GM12878 (cell line): ENCODE results near the gene PDCD1LG2. TPM values are rescaled to one million over a fixed set of nuclear protein-coding genes. Genes with fewer than 3 reads are reported as not detected.
A peak's percentile ranks its signal among the peaks of the same experiment; 100 is the strongest.

ENCODE experiments used
- ATAC-seq: fragments of 200-7000 bp; cut with Tn5 transposase; 3 replicates; pipeline ENCODE4 v1.9.1; 2020; ENCODE audit warnings: mild to moderate bottlenecking, moderate library complexity
- BruUV-seq: library from RNA; stranded (reverse); fragments of 400-500 nt; replicated peaks from 2 replicates; lab custom pipeline; 2021; lab: Mats Ljungman, UMichigan
- CTCF ChIA-PET: fragments of 300-600 bp; sonication (Branson Sonifier 250); formaldehyde crosslinking; extraction: SDS; loops from one replicate; lab custom pipeline; 2021; ENCODE audit warnings: inconsistent platforms; lab: Yijun Ruan, JAX
- POLR2A ChIA-PET: fragments of 350-600 bp; formaldehyde crosslinking; extraction: SDS; loops from one replicate; lab custom pipeline; 2021; ENCODE audit warnings: inconsistent platforms; lab: Charles Lee
- RAD21 ChIA-PET: fragments of 300-600 bp; sonication (Branson Sonifier 250); formaldehyde crosslinking; loops from one replicate; lab custom pipeline; 2023; ENCODE audit warnings: antibody characterized with exemption; ENCODE audit not compliant: unreplicated experiment; lab: Charles Lee
- SMC1A ChIA-PET: fragments of 300-600 bp; sonication (Branson Sonifier 250); formaldehyde crosslinking; loops from one replicate; lab custom pipeline; 2023; ENCODE audit not compliant: unreplicated experiment, uncharacterized antibody; lab: Charles Lee
- DNase-seq: peaks from one replicate; pipeline ENCODE4 v3.0.0-alpha.2; 2011; ENCODE audit warnings: low read depth, low spot score
- FAIRE-seq: peaks from 3 replicates; lab custom pipeline; 2011; peaks lifted over from hg19 to GRCh38; lab: Jason Lieb, UNC
- H2AFZ ChIP-seq: 2 replicates; pipeline ENCODE4 v1.6.0; 2011; ENCODE audit warnings: low read depth, low read length, control low read depth; ENCODE audit not compliant: control insufficient read depth
- H3K27ac ChIP-seq: 2 replicates; pipeline ENCODE4 v1.5.1; 2011; ENCODE audit warnings: control low read depth; ENCODE audit not compliant: control insufficient read depth, insufficient read depth
- H3K27me3 ChIP-seq, 2 experiments: replicated peaks in 1 of 2; 2 replicates each; pipeline versions ENCODE4 v1.6.0 to v1.6.1; 2011; ENCODE audit warnings: low read length in 1 of 2; ENCODE audit not compliant: control insufficient read depth in 2 of 2, insufficient read depth in 2 of 2
- H3K36me3 ChIP-seq, 2 experiments: 2 replicates each; pipeline ENCODE4 v1.5.1; 2011; ENCODE audit warnings: low read length in 1 of 2; ENCODE audit not compliant: control insufficient read depth in 2 of 2, insufficient read depth in 2 of 2
- H3K4me1 ChIP-seq: 2 replicates; pipeline ENCODE4 v1.6.1; 2011; ENCODE audit warnings: mild to moderate bottlenecking, low read length, moderate library complexity, mixed read lengths; ENCODE audit not compliant: control insufficient read depth, insufficient read depth
- H3K4me2 ChIP-seq: 2 replicates; pipeline ENCODE4 v1.6.0; 2011; ENCODE audit warnings: control low read depth; ENCODE audit not compliant: control insufficient read depth, insufficient read depth
- H3K4me3 ChIP-seq: fragments of 200-600 bp; sonication (generic); 2 replicates; pipeline ENCODE4 v1.5.1; 2016
- H3K79me2 ChIP-seq: 2 replicates; pipeline ENCODE4 v1.6.0; 2011; ENCODE audit warnings: low read length; ENCODE audit not compliant: control insufficient read depth, insufficient read depth
- H3K9ac ChIP-seq: 2 replicates; pipeline ENCODE4 v1.8.0; 2011; ENCODE audit warnings: low read length, control low read depth, mixed read lengths; ENCODE audit not compliant: control insufficient read depth, insufficient read depth
- H3K9me3 ChIP-seq: replicated peaks from 3 replicates; pipeline ENCODE4 v1.5.1; 2011; ENCODE audit warnings: mild to moderate bottlenecking, low read length; ENCODE audit not compliant: control insufficient read depth, insufficient read depth
- H4K20me1 ChIP-seq: 2 replicates; pipeline ENCODE4 v1.6.0; 2011; ENCODE audit not compliant: control insufficient read depth, insufficient read depth
- BACH1 ChIP-seq: fragments of 450-650 bp; IDR thresholded peaks from 2 replicates; pipeline ENCODE4 v1.6.1; 2017; ENCODE audit warnings: mild to moderate bottlenecking, borderline replicate concordance
- BHLHE40 ChIP-seq, 2 experiments: fragments of 450-650 bp in 1 of 2; IDR thresholded peaks; 2 replicates each; pipeline ENCODE4 v1.6.1; 2011 to 2017; ENCODE audit warnings: low read depth in 2 of 2, borderline replicate concordance in 1 of 2, improper control_type of control experiment in 1 of 2, low read length in 1 of 2, mild to moderate bottlenecking in 1 of 2
- CEBPB ChIP-seq, 2 experiments: fragments of 150-350 bp in 1 of 2; IDR thresholded peaks; 2 replicates each; pipeline ENCODE4 v1.6.1; 2012 to 2014; ENCODE audit warnings: low read depth in 2 of 2, low read length in 2 of 2, borderline replicate concordance in 1 of 2, inconsistent platforms in 1 of 2
- DPF2 ChIP-seq: fragments of 450-650 bp; IDR thresholded peaks from 2 replicates; pipeline ENCODE4 v1.6.1; 2017; ENCODE audit warnings: mild to moderate bottlenecking
- ESRRA ChIP-seq: IDR thresholded peaks from 2 replicates; pipeline ENCODE4 v1.6.1; 2012; ENCODE audit warnings: mild to moderate bottlenecking, low read length, improper control_type of control experiment
- FOXM1 ChIP-seq: IDR thresholded peaks from 2 replicates; pipeline ENCODE4 v1.6.1; 2012; ENCODE audit warnings: low read depth, mild to moderate bottlenecking, inconsistent platforms, low read length, moderate library complexity
- IKZF1 ChIP-seq: fragments of 450-650 bp; conservative IDR thresholded peaks from 2 replicates; pipeline ENCODE4 v1.6.1; 2017; ENCODE audit warnings: antibody characterized with exemption, mild to moderate bottlenecking
- IKZF2 ChIP-seq, 2 experiments: fragments of 450-650 bp; IDR thresholded peaks; 2 replicates each; pipeline ENCODE4 v1.6.1; 2017; ENCODE audit warnings: mild to moderate bottlenecking in 2 of 2, moderate library complexity in 2 of 2
- KLF5 ChIP-seq: fragments of 450-650 bp; IDR thresholded peaks from 2 replicates; pipeline ENCODE4 v1.6.1; 2014; ENCODE audit warnings: mild to moderate bottlenecking; ENCODE audit not compliant: partially characterized antibody
- MEF2B ChIP-seq: fragments of 450-650 bp; IDR thresholded peaks from 2 replicates; pipeline ENCODE4 v1.6.1; 2018; ENCODE audit warnings: mild to moderate bottlenecking, moderate library complexity; ENCODE audit not compliant: partially characterized antibody, poor library complexity, severe bottlenecking
- MXI1 ChIP-seq: fragments of 150-350 bp; IDR thresholded peaks from 2 replicates; pipeline ENCODE4 v1.6.1; 2011; ENCODE audit warnings: low read depth, mild to moderate bottlenecking, inconsistent platforms, low read length, improper control_type of control experiment
- NBN ChIP-seq: fragments of 450-650 bp; IDR thresholded peaks from 2 replicates; pipeline ENCODE4 v1.6.1; 2016
- PAX5 ChIP-seq: IDR thresholded peaks from 2 replicates; pipeline ENCODE4 v1.6.1; 2011; ENCODE audit warnings: low read depth, low read length, borderline replicate concordance
- RUNX3 ChIP-seq: IDR thresholded peaks from 2 replicates; pipeline ENCODE4 v1.6.1; 2012; ENCODE audit warnings: low read length, inconsistent platforms
- SP1 ChIP-seq: IDR thresholded peaks from one replicate; pipeline ENCODE4 v1.6.1; 2011; ENCODE audit warnings: low read depth, low read length
- YY1 ChIP-seq: IDR thresholded peaks from 2 replicates; pipeline ENCODE4 v1.6.1; 2011; ENCODE audit warnings: low read depth, mild to moderate bottlenecking, low read length
- in situ Hi-C: fragments of 300-500 bp; cut with MboI; formaldehyde crosslinking; loops from 9 replicates; pipeline ENCODE4 v1.14.3; 2018; ENCODE audit warnings: mixed read lengths
- intact Hi-C: fragments of 100-400 bp; cut with micrococcal nuclease; formaldehyde crosslinking; loops from one replicate; pipeline ENCODE4 v1.14.2; 2022; ENCODE audit not compliant: unreplicated experiment
- polyA plus RNA-seq, 11 experiments: library from polyadenylated mRNA; depleted of rRNA in 4 of 11; unstranded in 6 of 11; stranded (reverse) in 5 of 11; fragments of >200 nt; fragmentation: Nextera tagmentation in 4 of 11; fragmentation: Illumina TruSeq in 1 of 11; extraction: Ambion mirVana in 4 of 11; extraction: Trizol in 1 of 11; gene quantifications; 1 replicate in 1 of 11; 2 replicates in 10 of 11; pipeline versions ENCODE4 v1.2.1 to v1.2.3, GENCODE V29; 2011 to 2016; ENCODE audit warnings: inconsistent platforms in 2 of 11, missing spikeins in 2 of 11, low read depth in 1 of 11
- total RNA-seq, 4 experiments: library from RNA; depleted of rRNA in 3 of 4; stranded (reverse); fragments of >200 nt in 3 of 4; fragmentation: Illumina TruSeq in 1 of 4; extraction: Trizol in 1 of 4; gene quantifications; 2 replicates each; pipeline versions ENCODE4 v1.2.1 to v1.2.3, GENCODE V29; 2013 to 2021
- TF ChIP-seq, protein P1 (sequence below): fragments of 450-650 bp; formaldehyde crosslinking; IDR thresholded peaks from 2 replicates; pipeline ENCODE4 v1.5.0; 2022; ENCODE audit warnings: mild to moderate bottlenecking, missing genetic modification characterization
- TF ChIP-seq, protein P2 (sequence below): fragments of 150-350 bp; IDR thresholded peaks from 2 replicates; pipeline ENCODE4 v1.6.1; 2016; ENCODE audit warnings: low read depth, low read length

PDCD1LG2 gene
- total and polyA plus RNA-seq, 10 of the 15 experiments (the other 5 are each of a cell fraction or from before 2014, with no cell fraction given): 1.5 to 37.3 (median 3.0) TPM

DNA sequence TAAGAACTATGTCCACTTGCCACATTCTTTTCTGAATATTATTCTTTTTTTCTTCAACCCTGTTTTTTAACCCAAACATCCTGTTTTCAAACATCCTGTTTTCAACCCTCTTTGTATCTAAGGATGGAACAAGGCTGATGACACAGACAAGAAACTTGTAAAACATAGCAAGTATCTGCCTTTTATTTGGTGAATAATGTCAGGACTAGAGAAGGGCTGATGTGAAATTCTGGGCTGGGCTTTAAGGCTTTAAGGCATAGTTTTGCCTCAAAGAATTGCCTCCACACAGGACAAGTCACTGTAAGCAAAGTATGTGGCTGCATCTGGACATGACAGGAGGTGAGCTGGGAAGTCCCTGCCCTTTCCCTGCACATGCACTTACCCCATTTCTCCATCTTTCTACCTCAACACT lies 76.1 kb downstream of the PDCD1LG2 start:
- H3K27me3 ChIP-seq: no peaks in the 10 kb centered on the region
- no peak overlapping the region for H3K4me3 ChIP-seq
- ChIA-PET CTCF (interaction anchor here (0.8 to 9.1 kb wide), 12 partner anchors 14 to 982 kb away, joined by 3 to 172 read pairs (median 4); partner anchors contain the start of genes CD274, PDCD1LG2, PLGRKT and RIC1), POLR2A (interaction anchor here (0.6 to 8.8 kb wide), 13 partner anchors 10 to 794 kb away, joined by 3 to 66 read pairs (median 6); partner anchors contain the start of genes CD274 and PLGRKT), RAD21 (interaction anchor here (0.7 to 5.9 kb wide), 24 partner anchors 9 to 146 kb away, joined by 3 to 149 read pairs (median 4); partner anchors contain the start of genes CD274, PDCD1LG2 and PLGRKT), SMC1A (interaction anchor here (0.7 to 10.6 kb wide), 24 partner anchors 9 to 824 kb away, joined by 3 to 389 read pairs (median 12); partner anchors contain the start of genes CD274, ERMP1, PDCD1LG2 and PLGRKT)
- peak overlapping the region; percentile 89 for H3K27ac ChIP-seq
- peak overlapping the region; percentile 44; the same call in 1 of the 2 replicates for H3K9ac ChIP-seq
- in situ Hi-C loops (no loop called here), intact Hi-C loops (no loop called here)
- ATAC-seq: peak; percentile 50
- H3K4me2 ChIP-seq: peak overlapping the region; percentile 52
- no peak overlapping the region for H2AFZ ChIP-seq
- peaks cover 7% of the 10 kb centered on the region for H3K79me2 ChIP-seq
- no peaks in the 10 kb centered on the region; the same call in 1 of the 3 replicates for H3K9me3 ChIP-seq
- peak; percentile 88 for DNase-seq
- no peak for FAIRE-seq
- H3K36me3 ChIP-seq: no peaks in the 10 kb centered on the region
- H3K4me1 ChIP-seq: peaks cover 55% of the 10 kb centered on the region
- H4K20me1 ChIP-seq: no peaks in the 10 kb centered on the region
- BruUV-seq: TSS peak; percentile 72
- TF ChIP-seq KLF5 (no peak), BACH1 (peak; percentile 50; the same call in 1 of the 2 replicates), DPF2 (no peak), IKZF1 (peak; percentile 42), IKZF2 (IDR thresholded peaks at IDR 0.05) (peak; percentile 54 to 67; a peak in 3 of 4 replicates), FOXM1 (peak; percentile 47; the same call in 1 of the 2 replicates), SP1 (no peak), RUNX3 (peak; percentile 79), MEF2B (peak; percentile 32), CEBPB (IDR thresholded peaks at IDR 0.05; ENCODE audit: borderline replicate concordance in 1 of 2, low read depth in 2 of 2, low read length in 2 of 2) (no peak), NBN (0 out of 2 replicates have a peak, but pooled peaks have one; percentile 36), MXI1 (no peak), ESRRA (no peak), PAX5 (peak; percentile 62; the same call in 1 of the 2 replicates), YY1 (0 out of 2 replicates have a peak, but pooled peaks have one; percentile 60), BHLHE40 (IDR thresholded peaks at IDR 0.05; ENCODE audit: borderline replicate concordance in 1 of 2, low read depth in 2 of 2, low read length in 1 of 2) (peak; percentile 87 to 88)
- TF ChIP-seq, protein P1, sequence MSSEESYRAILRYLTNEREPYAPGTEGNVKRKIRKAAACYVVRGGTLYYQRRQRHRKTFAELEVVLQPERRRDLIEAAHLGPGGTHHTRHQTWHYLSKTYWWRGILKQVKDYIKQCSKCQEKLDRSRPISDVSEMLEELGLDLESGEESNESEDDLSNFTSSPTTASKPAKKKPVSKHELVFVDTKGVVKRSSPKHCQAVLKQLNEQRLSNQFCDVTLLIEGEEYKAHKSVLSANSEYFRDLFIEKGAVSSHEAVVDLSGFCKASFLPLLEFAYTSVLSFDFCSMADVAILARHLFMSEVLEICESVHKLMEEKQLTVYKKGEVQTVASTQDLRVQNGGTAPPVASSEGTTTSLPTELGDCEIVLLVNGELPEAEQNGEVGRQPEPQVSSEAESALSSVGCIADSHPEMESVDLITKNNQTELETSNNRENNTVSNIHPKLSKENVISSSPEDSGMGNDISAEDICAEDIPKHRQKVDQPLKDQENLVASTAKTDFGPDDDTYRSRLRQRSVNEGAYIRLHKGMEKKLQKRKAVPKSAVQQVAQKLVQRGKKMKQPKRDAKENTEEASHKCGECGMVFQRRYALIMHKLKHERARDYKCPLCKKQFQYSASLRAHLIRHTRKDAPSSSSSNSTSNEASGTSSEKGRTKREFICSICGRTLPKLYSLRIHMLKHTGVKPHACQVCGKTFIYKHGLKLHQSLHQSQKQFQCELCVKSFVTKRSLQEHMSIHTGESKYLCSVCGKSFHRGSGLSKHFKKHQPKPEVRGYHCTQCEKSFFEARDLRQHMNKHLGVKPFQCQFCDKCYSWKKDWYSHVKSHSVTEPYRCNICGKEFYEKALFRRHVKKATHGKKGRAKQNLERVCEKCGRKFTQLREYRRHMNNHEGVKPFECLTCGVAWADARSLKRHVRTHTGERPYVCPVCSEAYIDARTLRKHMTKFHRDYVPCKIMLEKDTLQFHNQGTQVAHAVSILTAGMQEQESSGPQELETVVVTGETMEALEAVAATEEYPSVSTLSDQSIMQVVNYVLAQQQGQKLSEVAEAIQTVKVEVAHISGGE (CRISPR knock-in tag): no peak
- TF ChIP-seq, protein P2, sequence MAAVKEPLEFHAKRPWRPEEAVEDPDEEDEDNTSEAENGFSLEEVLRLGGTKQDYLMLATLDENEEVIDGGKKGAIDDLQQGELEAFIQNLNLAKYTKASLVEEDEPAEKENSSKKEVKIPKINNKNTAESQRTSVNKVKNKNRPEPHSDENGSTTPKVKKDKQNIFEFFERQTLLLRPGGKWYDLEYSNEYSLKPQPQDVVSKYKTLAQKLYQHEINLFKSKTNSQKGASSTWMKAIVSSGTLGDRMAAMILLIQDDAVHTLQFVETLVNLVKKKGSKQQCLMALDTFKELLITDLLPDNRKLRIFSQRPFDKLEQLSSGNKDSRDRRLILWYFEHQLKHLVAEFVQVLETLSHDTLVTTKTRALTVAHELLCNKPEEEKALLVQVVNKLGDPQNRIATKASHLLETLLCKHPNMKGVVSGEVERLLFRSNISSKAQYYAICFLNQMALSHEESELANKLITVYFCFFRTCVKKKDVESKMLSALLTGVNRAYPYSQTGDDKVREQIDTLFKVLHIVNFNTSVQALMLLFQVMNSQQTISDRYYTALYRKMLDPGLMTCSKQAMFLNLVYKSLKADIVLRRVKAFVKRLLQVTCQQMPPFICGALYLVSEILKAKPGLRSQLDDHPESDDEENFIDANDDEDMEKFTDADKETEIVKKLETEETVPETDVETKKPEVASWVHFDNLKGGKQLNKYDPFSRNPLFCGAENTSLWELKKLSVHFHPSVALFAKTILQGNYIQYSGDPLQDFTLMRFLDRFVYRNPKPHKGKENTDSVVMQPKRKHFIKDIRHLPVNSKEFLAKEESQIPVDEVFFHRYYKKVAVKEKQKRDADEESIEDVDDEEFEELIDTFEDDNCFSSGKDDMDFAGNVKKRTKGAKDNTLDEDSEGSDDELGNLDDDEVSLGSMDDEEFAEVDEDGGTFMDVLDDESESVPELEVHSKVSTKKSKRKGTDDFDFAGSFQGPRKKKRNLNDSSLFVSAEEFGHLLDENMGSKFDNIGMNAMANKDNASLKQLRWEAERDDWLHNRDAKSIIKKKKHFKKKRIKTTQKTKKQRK: no peak
